ENCODE results near the gene CALCOCO2.
A peak's percentile ranks its signal among the peaks of the same experiment; 100 is the strongest.

Gene CALCOCO2

DNA sequence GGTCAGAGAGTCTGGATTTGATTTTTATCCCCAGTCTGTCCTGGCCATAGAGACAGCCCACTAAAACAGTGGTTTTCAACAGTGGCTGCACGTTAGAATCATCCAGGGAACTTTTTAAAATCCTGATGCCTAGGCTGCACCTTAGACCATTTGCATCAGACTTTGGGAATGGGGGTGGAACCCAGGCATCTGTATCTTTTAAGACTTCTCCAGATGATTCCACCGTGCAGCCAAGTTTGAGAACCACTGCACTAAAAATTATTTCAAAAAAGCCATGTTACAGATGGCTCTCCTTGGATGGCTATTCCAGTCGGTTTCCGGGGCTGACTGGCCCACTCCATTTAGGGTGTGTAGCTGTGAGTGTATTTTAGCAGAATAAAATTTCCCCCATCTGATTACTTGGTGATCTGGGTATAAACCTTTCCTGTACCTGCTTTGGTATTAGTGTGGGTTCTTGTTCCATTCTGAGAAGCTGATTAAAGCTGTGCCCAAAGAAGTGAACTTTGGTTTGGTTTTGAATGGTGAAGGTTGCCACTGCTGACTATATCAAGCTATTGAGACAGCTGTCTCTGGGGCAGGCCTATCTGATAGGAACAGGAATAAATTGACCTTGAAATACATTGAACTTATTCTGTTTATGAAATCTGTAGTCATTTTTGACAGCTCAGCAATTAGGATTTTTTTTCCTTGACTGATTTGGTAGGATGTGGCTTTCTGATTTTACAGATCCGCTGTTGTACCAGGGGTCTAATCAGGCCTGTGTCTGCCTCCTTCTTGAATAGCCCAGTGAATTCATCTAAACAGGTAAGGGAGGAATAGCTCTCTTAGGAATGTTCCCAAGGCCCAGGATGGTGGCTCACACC lies 63.0 kb downstream of the CALCOCO2 start:
- TF ChIP-seq, protein P1, sequence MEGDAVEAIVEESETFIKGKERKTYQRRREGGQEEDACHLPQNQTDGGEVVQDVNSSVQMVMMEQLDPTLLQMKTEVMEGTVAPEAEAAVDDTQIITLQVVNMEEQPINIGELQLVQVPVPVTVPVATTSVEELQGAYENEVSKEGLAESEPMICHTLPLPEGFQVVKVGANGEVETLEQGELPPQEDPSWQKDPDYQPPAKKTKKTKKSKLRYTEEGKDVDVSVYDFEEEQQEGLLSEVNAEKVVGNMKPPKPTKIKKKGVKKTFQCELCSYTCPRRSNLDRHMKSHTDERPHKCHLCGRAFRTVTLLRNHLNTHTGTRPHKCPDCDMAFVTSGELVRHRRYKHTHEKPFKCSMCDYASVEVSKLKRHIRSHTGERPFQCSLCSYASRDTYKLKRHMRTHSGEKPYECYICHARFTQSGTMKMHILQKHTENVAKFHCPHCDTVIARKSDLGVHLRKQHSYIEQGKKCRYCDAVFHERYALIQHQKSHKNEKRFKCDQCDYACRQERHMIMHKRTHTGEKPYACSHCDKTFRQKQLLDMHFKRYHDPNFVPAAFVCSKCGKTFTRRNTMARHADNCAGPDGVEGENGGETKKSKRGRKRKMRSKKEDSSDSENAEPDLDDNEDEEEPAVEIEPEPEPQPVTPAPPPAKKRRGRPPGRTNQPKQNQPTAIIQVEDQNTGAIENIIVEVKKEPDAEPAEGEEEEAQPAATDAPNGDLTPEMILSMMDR (IDR thresholded peaks at IDR 0.05) = no peak
- Histone ChIP-seq H3K4me3 (peak overlapping the region; percentile 85), H3K27ac (no peak overlapping the region)
- no peak for DNase-seq (ENCODE audit: low spot score)

DNA sequence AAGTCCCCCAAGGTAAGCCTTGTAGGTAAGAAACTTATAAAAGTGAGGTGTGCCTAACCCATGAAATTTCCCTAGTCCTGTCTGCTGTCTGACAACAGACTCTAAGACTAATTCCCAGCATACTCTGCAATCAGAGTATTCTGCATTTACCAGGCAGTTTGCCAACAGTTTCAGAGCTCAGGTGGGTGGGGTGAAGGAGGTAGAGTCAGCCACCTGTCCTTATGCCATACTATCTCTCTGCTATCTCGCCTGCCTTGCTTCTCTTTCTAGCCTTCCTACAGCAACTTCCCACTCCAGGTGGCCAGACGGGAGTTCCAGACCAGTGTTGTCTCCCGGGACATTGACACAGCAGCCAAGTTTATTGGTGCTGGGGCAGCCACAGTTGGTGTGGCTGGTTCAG lies 64.1 kb downstream of the CALCOCO2 start:
- no peak for DNase-seq (ENCODE audit: low spot score)
- Histone ChIP-seq H3K27ac (no peak overlapping the region), H3K4me3 (no peak overlapping the region)
- TF ChIP-seq, protein P1 (IDR thresholded peaks at IDR 0.05) = no peak

DNA sequence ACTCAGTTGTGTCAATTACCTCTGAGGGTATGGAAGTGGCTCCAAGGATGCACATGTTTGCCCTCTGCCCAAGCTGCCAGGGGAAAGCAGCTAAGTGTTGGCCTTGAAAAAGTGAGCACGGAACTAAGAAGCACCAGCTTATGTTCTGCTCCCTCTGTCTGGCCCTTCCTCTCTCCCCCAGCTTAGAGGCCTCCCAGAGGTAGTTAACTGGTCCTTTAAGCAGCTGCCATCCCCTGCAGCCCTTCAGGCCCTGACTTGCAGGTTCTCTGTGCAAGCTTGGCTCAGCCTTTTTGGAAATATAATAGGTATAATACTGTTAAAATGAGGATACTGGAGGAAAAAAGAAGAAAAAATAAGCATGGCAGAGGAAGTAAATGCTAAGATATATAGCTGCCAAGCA lies 70.4 kb downstream of the CALCOCO2 start:
- Histone ChIP-seq H3K4me3 (no peak overlapping the region), H3K27ac (no peak overlapping the region)
- TF ChIP-seq, protein P1 (IDR thresholded peaks at IDR 0.05) = no peak
- no peak for DNase-seq (ENCODE audit: low spot score)

DNA sequence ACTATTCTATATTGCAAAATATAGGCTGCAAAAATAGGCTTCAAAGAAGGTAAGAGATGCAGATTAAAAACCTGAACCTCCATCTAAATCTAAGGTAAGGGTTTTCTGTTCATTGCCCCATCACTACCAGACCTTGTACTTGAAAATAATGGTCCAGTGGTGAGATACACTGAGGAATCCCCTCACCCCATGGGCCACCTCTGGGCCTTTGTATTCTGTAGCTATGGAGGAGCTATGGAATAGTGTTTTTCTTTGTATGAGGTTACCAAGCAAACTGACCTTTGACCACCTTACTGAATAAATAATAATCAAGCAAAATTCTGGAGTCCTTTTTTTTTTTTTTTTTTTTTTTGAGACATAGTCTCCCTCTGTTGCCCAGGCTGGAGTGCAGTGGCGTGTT lies 72.6 kb downstream of the CALCOCO2 start:
- Histone ChIP-seq H3K4me3 (no peak overlapping the region), H3K27ac (no peak overlapping the region)
- no peak for DNase-seq (ENCODE audit: low spot score)
- TF ChIP-seq, protein P1 (IDR thresholded peaks at IDR 0.05) = no peak

DNA sequence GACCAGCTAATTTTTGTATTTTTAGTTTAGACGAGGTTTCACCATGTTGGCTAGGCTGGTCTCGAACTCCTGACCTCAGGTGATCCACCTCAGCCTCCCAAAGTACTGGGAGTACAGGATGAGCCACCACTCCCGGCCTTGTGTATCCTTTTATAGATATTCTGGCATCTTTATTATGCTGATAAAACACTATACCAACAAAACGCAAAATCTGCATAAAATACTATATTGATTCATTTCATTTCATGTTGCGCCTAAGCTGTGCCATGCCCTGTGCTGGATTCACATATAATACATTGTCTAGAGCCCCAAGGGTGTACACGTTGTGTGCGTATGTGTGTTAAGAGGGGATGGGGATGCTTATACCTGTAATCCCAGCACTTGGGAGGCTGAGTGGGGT lies 73.6 kb downstream of the CALCOCO2 start:
- Histone ChIP-seq H3K27ac (no peak overlapping the region), H3K4me3 (no peak overlapping the region)
- TF ChIP-seq, protein P1 (IDR thresholded peaks at IDR 0.05) = no peak
- DNase-seq (ENCODE audit: low spot score) = no peak

DNA sequence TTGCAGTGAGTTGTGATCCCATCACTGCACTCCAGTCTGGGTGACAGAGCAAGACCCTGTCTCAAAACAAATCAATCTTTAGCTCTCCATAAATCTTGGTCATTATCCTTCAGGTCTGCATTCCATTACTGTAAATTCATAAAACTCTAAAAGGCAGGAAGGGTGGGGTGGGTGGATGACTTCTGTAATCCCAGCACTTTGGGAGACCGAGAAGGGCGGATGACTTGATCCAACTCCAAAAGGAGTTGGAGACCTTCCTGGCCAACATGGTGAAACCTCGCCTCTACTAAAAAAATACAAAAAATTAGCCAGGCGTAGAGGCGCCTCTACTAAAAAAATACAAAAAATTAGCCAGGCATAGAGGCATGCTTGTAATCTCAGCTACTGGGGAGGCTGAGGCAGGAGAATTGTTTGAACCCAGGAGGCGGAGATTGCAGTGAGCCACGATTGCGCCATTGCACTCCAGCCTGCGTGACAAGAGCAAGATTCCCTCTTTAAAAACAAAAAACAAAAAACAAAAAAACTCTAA lies 75.2 kb downstream of the CALCOCO2 start:
- no peak overlapping the region for H3K27ac ChIP-seq
- DNase-seq (ENCODE audit: low spot score) = no peak
- no peak overlapping the region for H3K4me3 ChIP-seq
- TF ChIP-seq, protein P1 (IDR thresholded peaks at IDR 0.05) = no peak

DNA sequence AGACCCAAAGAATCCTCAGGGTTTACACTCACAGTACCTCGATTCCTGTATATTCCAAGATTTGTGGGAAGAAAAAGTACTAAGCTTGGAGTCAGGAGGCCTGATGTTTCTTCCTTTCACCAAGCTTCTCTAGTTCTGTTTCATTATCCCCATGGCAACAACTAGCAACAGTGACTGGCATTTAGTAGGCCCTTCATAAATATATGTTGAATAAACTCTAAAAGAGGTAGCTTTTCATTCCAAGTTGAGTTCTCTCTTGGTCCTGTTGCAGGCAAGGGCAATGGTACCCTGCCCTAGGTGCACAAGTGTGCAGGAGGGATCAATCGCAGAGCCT lies 76.8 kb downstream of the CALCOCO2 start:
- Histone ChIP-seq H3K27ac (peak overlapping the region; percentile 83 to 94), H3K4me3 (peak overlapping the region; percentile 99)
- no peak for DNase-seq (ENCODE audit: low spot score)
- TF ChIP-seq, protein P1 (IDR thresholded peaks at IDR 0.05) = no peak

Measured in coronary artery (tissue), 2 donors.